Endothelial cell of umbilical vein (primary cell): ENCODE results near the gene NFIA. TPM values are rescaled to one million over a fixed set of nuclear protein-coding genes. Genes with fewer than 3 reads are reported as not detected.

Source experiments
- BruUV-seq: library from RNA; stranded (reverse); fragments of 400-500 nt; replicated peaks from 2 replicates; lab custom pipeline; 2021; lab: Mats Ljungman, UMichigan
- CTCF ChIA-PET: fragments of 300-600, 350-600 bp; sonication (Branson Sonifier 250); formaldehyde crosslinking; loops from one replicate; lab custom pipeline; 2021; ENCODE audit warnings: antibody characterized with exemption, inconsistent platforms; lab: Charles Lee
- POLR2A ChIA-PET: fragments of 300-600, 350-600 bp; sonication (Branson Sonifier 250); formaldehyde crosslinking; loops from one replicate; lab custom pipeline; 2021; ENCODE audit warnings: antibody characterized with exemption, inconsistent platforms; lab: Charles Lee
- DNase-seq: peaks from one replicate; pipeline ENCODE4 v3.0.0-alpha.2; 2011; ENCODE audit warnings: low read depth, low spot score
- FAIRE-seq: peaks from 2 replicates; lab custom pipeline; 2011; peaks lifted over from hg19 to GRCh38; lab: Jason Lieb, UNC
- H2AFZ ChIP-seq: 2 replicates; pipeline ENCODE4 v1.6.0; 2012; ENCODE audit warnings: low read depth, low read length, control low read depth, inconsistent platforms
- H3K27ac ChIP-seq: 2 replicates; pipeline ENCODE4 v1.5.1; 2011; ENCODE audit warnings: low read depth, mild to moderate bottlenecking, control low read depth, low read length, moderate library complexity; ENCODE audit not compliant: insufficient read depth
- H3K27me3 ChIP-seq, 2 experiments: 2 replicates each; pipeline versions ENCODE4 v1.6.0 to v1.6.1; 2011; ENCODE audit warnings: low read length in 2 of 2, mixed read lengths in 1 of 2; ENCODE audit not compliant: control insufficient read depth in 2 of 2, insufficient read depth in 2 of 2
- H3K36me3 ChIP-seq, 2 experiments: 2 replicates in 1 of 2; 3 replicates in 1 of 2; pipeline ENCODE4 v1.5.1; 2011; ENCODE audit warnings: low read length in 2 of 2, mild to moderate bottlenecking in 1 of 2, moderate library complexity in 1 of 2; ENCODE audit not compliant: control insufficient read depth in 2 of 2, insufficient read depth in 2 of 2; ENCODE audit errors: extremely low read depth in 1 of 2
- H3K4me1 ChIP-seq: 3 replicates; pipeline ENCODE4 v1.5.1; 2011; ENCODE audit warnings: mild to moderate bottlenecking, low read length; ENCODE audit not compliant: control insufficient read depth, insufficient read depth; ENCODE audit errors: extremely low read depth
- H3K4me2 ChIP-seq: 2 replicates; pipeline ENCODE4 v1.6.1; 2011; ENCODE audit warnings: low read length, control low read depth, mixed read lengths; ENCODE audit not compliant: insufficient read depth
- H3K4me3 ChIP-seq, 3 experiments: fragments of 200-600 bp in 1 of 3; sonication (generic), shearing (Covaris generic) in 1 of 3; replicated peaks in 1 of 3; 2 replicates each; pipeline ENCODE4 v1.5.1; 2011 to 2016; ENCODE audit warnings: control low read depth in 3 of 3, low read length in 3 of 3, mild to moderate bottlenecking in 2 of 3, inconsistent platforms in 1 of 3, low read depth in 1 of 3, moderate library complexity in 1 of 3; ENCODE audit not compliant: insufficient read depth in 1 of 3
- H3K79me2 ChIP-seq: 2 replicates; pipeline ENCODE4 v1.6.0; 2012; ENCODE audit warnings: low read length, inconsistent platforms; ENCODE audit not compliant: control insufficient read depth, insufficient read depth
- H3K9ac ChIP-seq: replicated peaks from 2 replicates; pipeline ENCODE3; 2011; ENCODE audit warnings: low read length, control low read depth; ENCODE audit not compliant: insufficient read depth; ENCODE audit errors: extremely low read depth
- H3K9me1 ChIP-seq: replicated peaks from 3 replicates; pipeline ENCODE4 v1.6.0; 2011; ENCODE audit warnings: mild to moderate bottlenecking, low read length; ENCODE audit not compliant: control insufficient read depth, insufficient read depth; ENCODE audit errors: extremely low read depth
- H3K9me3 ChIP-seq: replicated peaks from 2 replicates; pipeline ENCODE4 v1.5.1; 2012; ENCODE audit warnings: low read length, inconsistent platforms; ENCODE audit not compliant: control insufficient read depth, insufficient read depth
- H4K20me1 ChIP-seq: replicated peaks from 2 replicates; pipeline ENCODE3; 2011; ENCODE audit warnings: mild to moderate bottlenecking, low read length; ENCODE audit not compliant: control insufficient read depth, insufficient read depth; ENCODE audit errors: extremely low read depth
- CTCF ChIP-seq, 2 donors: IDR thresholded peaks; 1 replicate in 1 of 2; 2 replicates in 1 of 2; pipeline ENCODE4 v1.5.1; 2011; ENCODE audit warnings: low read length in 2 of 2, mild to moderate bottlenecking in 2 of 2, moderate library complexity in 2 of 2, control low read depth in 1 of 2, inconsistent platforms in 1 of 2, low read depth in 1 of 2; ENCODE audit not compliant: insufficient read depth in 1 of 2; ENCODE audit errors: extremely low read depth in 1 of 2
- EZH2 ChIP-seq: IDR thresholded peaks from 2 replicates; pipeline ENCODE4 v1.6.1; 2012; ENCODE audit warnings: borderline replicate concordance, low read depth, mild to moderate bottlenecking, moderate library complexity, low read length, inconsistent platforms; ENCODE audit not compliant: severe bottlenecking
- FOS ChIP-seq: IDR thresholded peaks from 2 replicates; pipeline ENCODE4 v1.6.1; 2011; ENCODE audit warnings: mild to moderate bottlenecking, low read length, moderate library complexity, borderline replicate concordance; ENCODE audit not compliant: insufficient read depth
- GATA2 ChIP-seq: IDR thresholded peaks from 2 replicates; pipeline ENCODE4 v1.7.0; 2011; ENCODE audit warnings: low read depth, mild to moderate bottlenecking, moderate library complexity, mixed read lengths, low read length; ENCODE audit not compliant: insufficient read length, insufficient read depth
- JUN ChIP-seq: IDR thresholded peaks from 2 replicates; pipeline ENCODE4 v1.6.1; 2011; ENCODE audit warnings: borderline replicate concordance, low read depth; ENCODE audit not compliant: insufficient read length, insufficient read depth
- MYC ChIP-seq: IDR thresholded peaks from one replicate; pipeline ENCODE4 v1.6.1; 2011; ENCODE audit warnings: mild to moderate bottlenecking, low read depth, low read length
- POLR2A ChIP-seq: IDR thresholded peaks from 2 replicates; pipeline ENCODE4 v1.6.1; 2012; ENCODE audit warnings: low read depth, mild to moderate bottlenecking, control low read depth, low read length
- POLR2AphosphoS5 ChIP-seq: IDR thresholded peaks from 2 replicates; pipeline ENCODE4 v1.6.1; 2012; ENCODE audit warnings: low read depth, mild to moderate bottlenecking, control low read depth, low read length, moderate library complexity; ENCODE audit not compliant: insufficient read depth
- dilution Hi-C: fragments of 300-500 bp; cut with MboI; formaldehyde crosslinking; loops from one replicate; pipeline ENCODE4 v1.15.0; 2019; ENCODE audit warnings: low sequenced_read_pairs; ENCODE audit not compliant: extremely low pct_ligation_motif_present
- intact Hi-C: fragments of 100-400 bp; cut with micrococcal nuclease; formaldehyde crosslinking; loops from one replicate; pipeline ENCODE4 v1.10.0; 2022
- polyA plus RNA-seq, 4 experiments: library from polyadenylated mRNA; depleted of rRNA in 3 of 4; stranded (reverse) in 3 of 4; unstranded in 1 of 4; fragments of >200 nt; gene quantifications; 2 replicates each; pipeline versions ENCODE4 v1.2.1 to v1.2.3, GENCODE V29; 2011 to 2012; ENCODE audit warnings: missing spikeins in 1 of 4
- total RNA-seq: library from RNA; stranded (reverse); gene quantifications from 2 replicates; pipeline ENCODE4 v1.2.3, GENCODE V29; 2021
- TF ChIP-seq, protein P1 (sequence below): IDR thresholded peaks from 2 replicates; pipeline ENCODE4 v1.6.1; 2011; ENCODE audit not compliant: insufficient read depth, insufficient read length

The NFIA gene
- total and polyA plus RNA-seq, 2 donors (not counting 3 experiments of a cell fraction or from before 2014, with no cell fraction given), result 25.5 to 47.0 TPM

- H3K27ac ChIP-seq, result no peak overlapping the region
- TF ChIP-seq JUN (no peak), MYC (no peak), POLR2AphosphoS5 (no peak), CTCF (IDR thresholded peaks at IDR 0.05; ENCODE audit: extremely low read depth in 1 of 2, insufficient read depth in 1 of 2, low read depth in 1 of 2, low read length in 2 of 2) (no peak), FOS (no peak), EZH2 (no peak), GATA2 (no peak), POLR2A (no peak)
- TF ChIP-seq, protein P1, sequence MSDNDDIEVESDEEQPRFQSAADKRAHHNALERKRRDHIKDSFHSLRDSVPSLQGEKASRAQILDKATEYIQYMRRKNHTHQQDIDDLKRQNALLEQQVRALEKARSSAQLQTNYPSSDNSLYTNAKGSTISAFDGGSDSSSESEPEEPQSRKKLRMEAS, result no peak
- FAIRE-seq (no peak), DNase-seq (no peak)
- no peak overlapping the region for H3K4me2 ChIP-seq
- no peaks in the 10 kb centered on the region for H3K79me2 ChIP-seq
- peaks cover 0 to 8% of the 10 kb centered on the region in 2 experiments for H3K36me3 ChIP-seq
- no peaks in the 10 kb centered on the region for H3K4me1 ChIP-seq
- dilution Hi-C loops (no loop called here), intact Hi-C loops (no loop called here)
- no TSS peak for BruUV-seq
- ChIA-PET CTCF (interaction anchor here (1.5 kb wide), 2 partner anchors 9 to 11 kb away, joined by 4 to 5 read pairs; no protein-coding TSS in a partner anchor), POLR2A (no interaction called here)
- no peaks in the 10 kb centered on the region for H3K9me1 ChIP-seq
- no peaks in the 10 kb centered on the region for H4K20me1 ChIP-seq
- no peak overlapping the region for H3K9ac ChIP-seq
- H2AFZ ChIP-seq, result no peak overlapping the region
- no peaks in the 10 kb centered on the region for H3K27me3 ChIP-seq
- no peaks in the 10 kb centered on the region for H3K9me3 ChIP-seq
- no peak overlapping the region for H3K4me3 ChIP-seq
Measured at GRCh38 chr1:61412601-61413000, 330.2 kb downstream of the NFIA start.
